ENCODE results near the gene UNC5C. TPM values are rescaled to one million over a fixed set of nuclear protein-coding genes. Genes with fewer than 3 reads are reported as not detected.

The UNC5C gene
- total and polyA plus RNA-seq, 4 donors = 0.27 to 1.2 (median 0.78) TPM

GRCh38 chr4:95537863-95538488, 10.8 kb downstream of the UNC5C start:
- no peak overlapping the region for H3K4me3 ChIP-seq (ENCODE audit: low read depth in 1 of 3, low read length in 3 of 3)
- TF ChIP-seq RAD21 (IDR thresholded peaks at IDR 0.05) = no peak
- no peak for TF ChIP-seq MAX (IDR thresholded peaks at IDR 0.05)
- no peak for TF ChIP-seq GABPA (IDR thresholded peaks at IDR 0.05 in 1 of 2, conservative IDR thresholded peaks at IDR 0.05 in 1 of 2)
- TF ChIP-seq, protein P1, sequence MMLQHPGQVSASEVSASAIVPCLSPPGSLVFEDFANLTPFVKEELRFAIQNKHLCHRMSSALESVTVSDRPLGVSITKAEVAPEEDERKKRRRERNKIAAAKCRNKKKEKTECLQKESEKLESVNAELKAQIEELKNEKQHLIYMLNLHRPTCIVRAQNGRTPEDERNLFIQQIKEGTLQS (IDR thresholded peaks at IDR 0.05) = no peak
- no peak for TF ChIP-seq JUND (IDR thresholded peaks at IDR 0.05)
- TF ChIP-seq FOXA1 (IDR thresholded peaks at IDR 0.05) = no peak
- no peak for TF ChIP-seq YY1 (IDR thresholded peaks at IDR 0.05)
- H3K9me3 ChIP-seq (ENCODE audit: control insufficient read depth in 4 of 4, low read length in 3 of 4) = no peaks in the 10 kb centered on the region
- H3K36me3 ChIP-seq (ENCODE audit: control insufficient read depth in 4 of 4, insufficient read depth in 3 of 4, low read depth in 1 of 4, low read length in 3 of 4) = no peaks in the 10 kb centered on the region
- 64% methylated on average over 3 of the region's 3 CpGs for WGBS
- peaks cover 0 to 6% (median 0%) of the 10 kb centered on the region in 4 donors for H3K27me3 ChIP-seq (ENCODE audit: control insufficient read depth in 4 of 4, insufficient read depth in 4 of 4, low read length in 3 of 4)
- no peak overlapping the region for H3K9ac ChIP-seq (ENCODE audit: low read depth in 1 of 2, low read length in 2 of 2)
- no peak overlapping the region for H3K27ac ChIP-seq (ENCODE audit: low read depth in 1 of 2, low read length in 2 of 2)
- DNase-seq (ENCODE audit: low spot score) = no peak
- H3K4me1 ChIP-seq (ENCODE audit: control insufficient read depth in 4 of 4, insufficient read depth in 4 of 4, low read length in 3 of 4) = no peaks in the 10 kb centered on the region

DNA sequence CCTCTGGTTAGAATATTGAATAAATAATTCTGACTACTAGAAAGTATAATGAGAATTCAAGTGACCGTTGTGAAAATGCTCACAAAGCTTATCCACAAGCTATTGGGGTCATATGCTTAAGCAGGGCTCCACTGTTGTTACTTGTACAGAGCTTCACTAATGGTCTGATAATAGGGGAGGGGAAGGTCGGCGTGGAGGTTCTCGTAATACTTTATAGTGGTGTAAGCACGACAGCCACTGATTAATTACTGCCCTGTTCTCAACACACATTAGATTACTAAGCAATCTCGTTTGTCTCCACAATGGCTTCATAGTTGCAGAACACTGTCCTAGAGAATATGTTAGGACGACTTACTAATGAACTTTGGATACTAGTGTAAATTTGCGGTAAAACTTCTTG, 11.6 kb downstream of the UNC5C start:
- no peaks in the 10 kb centered on the region for H3K9me3 ChIP-seq (ENCODE audit: control insufficient read depth in 4 of 4, low read length in 3 of 4)
- TF ChIP-seq TAF1 (conservative IDR thresholded peaks at IDR 0.05) (no peak), SP1 (IDR thresholded peaks at IDR 0.05) (no peak), NR2F2 (IDR thresholded peaks at IDR 0.05) (no peak), HNF4A (conservative IDR thresholded peaks at IDR 0.05) (no peak), GABPA (IDR thresholded peaks at IDR 0.05 in 1 of 2, conservative IDR thresholded peaks at IDR 0.05 in 1 of 2) (no peak), HNF4G (IDR thresholded peaks at IDR 0.05) (no peak), EGR1 (IDR thresholded peaks at IDR 0.05; ENCODE audit: low read depth in 2 of 2) (no peak), FOXA2 (IDR thresholded peaks at IDR 0.05) (no peak), MAX (IDR thresholded peaks at IDR 0.05) (no peak), YY1 (IDR thresholded peaks at IDR 0.05) (no peak), REST (IDR thresholded peaks at IDR 0.05) (no peak), RAD21 (IDR thresholded peaks at IDR 0.05) (no peak), FOXA1 (IDR thresholded peaks at IDR 0.05) (no peak)
- TF ChIP-seq, protein P2, sequence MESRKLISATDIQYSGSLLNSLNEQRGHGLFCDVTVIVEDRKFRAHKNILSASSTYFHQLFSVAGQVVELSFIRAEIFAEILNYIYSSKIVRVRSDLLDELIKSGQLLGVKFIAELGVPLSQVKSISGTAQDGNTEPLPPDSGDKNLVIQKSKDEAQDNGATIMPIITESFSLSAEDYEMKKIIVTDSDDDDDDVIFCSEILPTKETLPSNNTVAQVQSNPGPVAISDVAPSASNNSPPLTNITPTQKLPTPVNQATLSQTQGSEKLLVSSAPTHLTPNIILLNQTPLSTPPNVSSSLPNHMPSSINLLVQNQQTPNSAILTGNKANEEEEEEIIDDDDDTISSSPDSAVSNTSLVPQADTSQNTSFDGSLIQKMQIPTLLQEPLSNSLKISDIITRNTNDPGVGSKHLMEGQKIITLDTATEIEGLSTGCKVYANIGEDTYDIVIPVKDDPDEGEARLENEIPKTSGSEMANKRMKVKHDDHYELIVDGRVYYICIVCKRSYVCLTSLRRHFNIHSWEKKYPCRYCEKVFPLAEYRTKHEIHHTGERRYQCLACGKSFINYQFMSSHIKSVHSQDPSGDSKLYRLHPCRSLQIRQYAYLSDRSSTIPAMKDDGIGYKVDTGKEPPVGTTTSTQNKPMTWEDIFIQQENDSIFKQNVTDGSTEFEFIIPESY (IDR thresholded peaks at IDR 0.05) = no peak
- TF ChIP-seq, protein P3, sequence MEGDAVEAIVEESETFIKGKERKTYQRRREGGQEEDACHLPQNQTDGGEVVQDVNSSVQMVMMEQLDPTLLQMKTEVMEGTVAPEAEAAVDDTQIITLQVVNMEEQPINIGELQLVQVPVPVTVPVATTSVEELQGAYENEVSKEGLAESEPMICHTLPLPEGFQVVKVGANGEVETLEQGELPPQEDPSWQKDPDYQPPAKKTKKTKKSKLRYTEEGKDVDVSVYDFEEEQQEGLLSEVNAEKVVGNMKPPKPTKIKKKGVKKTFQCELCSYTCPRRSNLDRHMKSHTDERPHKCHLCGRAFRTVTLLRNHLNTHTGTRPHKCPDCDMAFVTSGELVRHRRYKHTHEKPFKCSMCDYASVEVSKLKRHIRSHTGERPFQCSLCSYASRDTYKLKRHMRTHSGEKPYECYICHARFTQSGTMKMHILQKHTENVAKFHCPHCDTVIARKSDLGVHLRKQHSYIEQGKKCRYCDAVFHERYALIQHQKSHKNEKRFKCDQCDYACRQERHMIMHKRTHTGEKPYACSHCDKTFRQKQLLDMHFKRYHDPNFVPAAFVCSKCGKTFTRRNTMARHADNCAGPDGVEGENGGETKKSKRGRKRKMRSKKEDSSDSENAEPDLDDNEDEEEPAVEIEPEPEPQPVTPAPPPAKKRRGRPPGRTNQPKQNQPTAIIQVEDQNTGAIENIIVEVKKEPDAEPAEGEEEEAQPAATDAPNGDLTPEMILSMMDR (IDR thresholded peaks at IDR 0.05; ENCODE audit: low read depth, low read length, missing input control) = no peak
- TF ChIP-seq, protein P1 (IDR thresholded peaks at IDR 0.05) = no peak
- WGBS = 58% methylated on average over 8 of the region's 8 CpGs
- no peak for DNase-seq (ENCODE audit: low spot score)
- no peaks in the 10 kb centered on the region for H3K36me3 ChIP-seq (ENCODE audit: control insufficient read depth in 4 of 4, insufficient read depth in 3 of 4, low read depth in 1 of 4, low read length in 3 of 4)
- H3K27ac ChIP-seq (ENCODE audit: low read depth in 1 of 2, low read length in 2 of 2) = no peak overlapping the region
- peaks cover 0 to 6% (median 0%) of the 10 kb centered on the region in 4 donors for H3K27me3 ChIP-seq (ENCODE audit: control insufficient read depth in 4 of 4, insufficient read depth in 4 of 4, low read length in 3 of 4)
- H3K4me1 ChIP-seq (ENCODE audit: control insufficient read depth in 4 of 4, insufficient read depth in 4 of 4, low read length in 3 of 4) = no peaks in the 10 kb centered on the region
- no peak overlapping the region for H3K4me3 ChIP-seq (ENCODE audit: low read depth in 1 of 3, low read length in 3 of 3)
- H3K9ac ChIP-seq (ENCODE audit: low read depth in 1 of 2, low read length in 2 of 2) = no peak overlapping the region
